Panc1 (cell line): ENCODE data around the gene ELAVL1.

Experiments
- POLR2AphosphoS5 ChIP-seq: IDR thresholded peaks from 2 replicates; pipeline ENCODE4 v1.6.1; 2012; ENCODE audit warnings: mild to moderate bottlenecking, low read depth, low read length, moderate library complexity
- TF ChIP-seq, protein P1 (sequence below): fragments of 450-650 bp; IDR thresholded peaks from 2 replicates; pipeline ENCODE4 v1.5.1; 2017; ENCODE audit warnings: mild to moderate bottlenecking
- TF ChIP-seq, protein P2 (sequence below), 2 experiments: IDR thresholded peaks; 2 replicates each; pipeline ENCODE4 v1.6.1; 2011 to 2012; ENCODE audit warnings: low read depth in 2 of 2, control low read depth in 1 of 2, low read length in 1 of 2, mild to moderate bottlenecking in 1 of 2, moderate library complexity in 1 of 2; ENCODE audit not compliant: insufficient read depth in 1 of 2

DNA sequence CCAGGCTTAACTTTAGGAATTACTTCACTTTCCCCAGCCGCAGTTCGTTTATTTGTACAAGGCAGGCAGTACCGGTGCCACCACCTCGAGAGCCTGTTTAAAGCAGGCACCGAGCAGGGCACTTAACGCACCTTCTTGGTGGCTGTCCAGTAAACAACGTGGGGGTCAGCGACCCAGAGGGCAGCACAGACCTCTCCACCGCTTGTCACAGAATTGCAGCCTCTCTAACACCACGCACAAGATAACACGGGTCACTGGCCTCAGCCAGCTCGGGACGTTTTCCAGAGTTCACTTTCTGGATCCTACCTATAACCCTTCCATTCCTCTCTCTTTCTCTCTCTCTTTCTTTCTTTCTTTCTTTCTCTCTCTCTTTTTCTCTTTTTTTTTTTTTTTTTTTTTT, 16.8 kb upstream of the ELAVL1 start:
- no peak for TF ChIP-seq POLR2AphosphoS5
- TF ChIP-seq, protein P1, sequence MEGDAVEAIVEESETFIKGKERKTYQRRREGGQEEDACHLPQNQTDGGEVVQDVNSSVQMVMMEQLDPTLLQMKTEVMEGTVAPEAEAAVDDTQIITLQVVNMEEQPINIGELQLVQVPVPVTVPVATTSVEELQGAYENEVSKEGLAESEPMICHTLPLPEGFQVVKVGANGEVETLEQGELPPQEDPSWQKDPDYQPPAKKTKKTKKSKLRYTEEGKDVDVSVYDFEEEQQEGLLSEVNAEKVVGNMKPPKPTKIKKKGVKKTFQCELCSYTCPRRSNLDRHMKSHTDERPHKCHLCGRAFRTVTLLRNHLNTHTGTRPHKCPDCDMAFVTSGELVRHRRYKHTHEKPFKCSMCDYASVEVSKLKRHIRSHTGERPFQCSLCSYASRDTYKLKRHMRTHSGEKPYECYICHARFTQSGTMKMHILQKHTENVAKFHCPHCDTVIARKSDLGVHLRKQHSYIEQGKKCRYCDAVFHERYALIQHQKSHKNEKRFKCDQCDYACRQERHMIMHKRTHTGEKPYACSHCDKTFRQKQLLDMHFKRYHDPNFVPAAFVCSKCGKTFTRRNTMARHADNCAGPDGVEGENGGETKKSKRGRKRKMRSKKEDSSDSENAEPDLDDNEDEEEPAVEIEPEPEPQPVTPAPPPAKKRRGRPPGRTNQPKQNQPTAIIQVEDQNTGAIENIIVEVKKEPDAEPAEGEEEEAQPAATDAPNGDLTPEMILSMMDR: no peak
- TF ChIP-seq, protein P2, sequence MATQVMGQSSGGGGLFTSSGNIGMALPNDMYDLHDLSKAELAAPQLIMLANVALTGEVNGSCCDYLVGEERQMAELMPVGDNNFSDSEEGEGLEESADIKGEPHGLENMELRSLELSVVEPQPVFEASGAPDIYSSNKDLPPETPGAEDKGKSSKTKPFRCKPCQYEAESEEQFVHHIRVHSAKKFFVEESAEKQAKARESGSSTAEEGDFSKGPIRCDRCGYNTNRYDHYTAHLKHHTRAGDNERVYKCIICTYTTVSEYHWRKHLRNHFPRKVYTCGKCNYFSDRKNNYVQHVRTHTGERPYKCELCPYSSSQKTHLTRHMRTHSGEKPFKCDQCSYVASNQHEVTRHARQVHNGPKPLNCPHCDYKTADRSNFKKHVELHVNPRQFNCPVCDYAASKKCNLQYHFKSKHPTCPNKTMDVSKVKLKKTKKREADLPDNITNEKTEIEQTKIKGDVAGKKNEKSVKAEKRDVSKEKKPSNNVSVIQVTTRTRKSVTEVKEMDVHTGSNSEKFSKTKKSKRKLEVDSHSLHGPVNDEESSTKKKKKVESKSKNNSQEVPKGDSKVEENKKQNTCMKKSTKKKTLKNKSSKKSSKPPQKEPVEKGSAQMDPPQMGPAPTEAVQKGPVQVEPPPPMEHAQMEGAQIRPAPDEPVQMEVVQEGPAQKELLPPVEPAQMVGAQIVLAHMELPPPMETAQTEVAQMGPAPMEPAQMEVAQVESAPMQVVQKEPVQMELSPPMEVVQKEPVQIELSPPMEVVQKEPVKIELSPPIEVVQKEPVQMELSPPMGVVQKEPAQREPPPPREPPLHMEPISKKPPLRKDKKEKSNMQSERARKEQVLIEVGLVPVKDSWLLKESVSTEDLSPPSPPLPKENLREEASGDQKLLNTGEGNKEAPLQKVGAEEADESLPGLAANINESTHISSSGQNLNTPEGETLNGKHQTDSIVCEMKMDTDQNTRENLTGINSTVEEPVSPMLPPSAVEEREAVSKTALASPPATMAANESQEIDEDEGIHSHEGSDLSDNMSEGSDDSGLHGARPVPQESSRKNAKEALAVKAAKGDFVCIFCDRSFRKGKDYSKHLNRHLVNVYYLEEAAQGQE (IDR thresholded peaks at IDR 0.05; ENCODE audit: insufficient read depth in 1 of 2, low read depth in 2 of 2, low read length in 1 of 2): no peak
